ENCODE results near the gene LPIN1.
"Not testable (repeated sequence)": the region's sequence is repeated elsewhere in the genome, so short reads cannot be mapped to it uniquely, and the experiment has no call there.

The LPIN1 gene

DNA sequence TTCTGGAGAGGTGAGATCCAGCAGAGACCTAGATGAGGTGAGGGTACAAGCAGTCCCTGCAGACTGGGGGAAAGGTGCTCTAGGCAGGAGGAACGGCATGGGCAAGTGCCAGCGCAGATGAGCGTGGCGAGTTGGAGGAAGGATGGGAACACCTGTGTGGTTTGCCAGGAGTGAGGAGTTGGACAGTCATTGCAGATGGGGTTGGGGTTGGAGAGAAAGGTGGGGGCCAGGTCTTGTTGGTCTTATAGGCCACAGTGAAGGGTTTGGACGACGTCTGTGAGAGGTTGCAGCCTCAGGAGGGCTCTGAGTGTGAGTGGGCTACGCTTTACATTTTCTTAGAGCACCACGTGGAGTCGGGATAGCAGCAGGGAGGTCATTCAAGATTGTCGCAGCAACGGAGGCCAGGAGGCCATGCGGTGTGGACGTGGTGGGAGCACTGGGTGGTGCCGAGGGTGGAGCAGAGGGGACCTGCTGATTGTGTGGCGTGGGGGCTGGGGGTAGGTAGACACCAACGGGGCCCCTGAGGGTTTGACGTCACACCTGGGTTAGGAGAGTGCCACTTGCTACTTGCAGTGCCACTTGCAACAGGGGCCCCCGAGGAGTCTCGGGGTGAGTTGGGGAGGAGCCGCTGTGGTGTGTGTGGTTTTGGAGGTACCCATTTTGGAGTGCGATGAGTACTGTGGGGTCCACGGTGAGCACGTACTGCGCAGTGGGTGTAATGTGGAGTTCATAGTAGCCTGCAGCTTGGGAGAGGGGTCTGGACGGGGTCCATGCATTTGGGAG lies 66.2 kb downstream of the LPIN1 start:
- no peak for DNase-seq

- not testable (repeated sequence) for DNase-seq
Observed at GRCh38 chr2:11813345-11813744, 66.9 kb downstream of the LPIN1 start.

DNA sequence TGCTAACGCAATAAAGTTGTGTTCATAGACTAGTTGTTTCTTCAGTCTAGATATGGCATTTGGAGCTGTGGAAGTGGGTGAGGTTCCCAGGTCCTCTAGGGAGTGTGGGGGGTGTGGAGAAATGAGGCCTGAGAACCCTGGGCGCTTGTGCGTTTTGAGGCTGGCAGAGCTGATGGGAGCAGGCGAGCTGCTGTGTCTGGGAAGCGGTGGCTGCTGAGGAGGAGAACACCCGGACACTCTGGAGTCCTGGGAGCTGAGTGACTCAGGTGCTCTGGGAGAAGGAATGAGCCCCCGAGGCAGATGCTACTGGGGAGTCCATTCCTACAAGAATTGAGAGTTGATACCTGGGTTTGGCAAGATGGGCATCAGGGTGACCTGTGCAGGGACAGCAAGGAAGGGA lies 67.5 kb downstream of the LPIN1 start:
- DNase-seq, result no peak

- DNase-seq, result no peak
Observed at GRCh38 chr2:11814979-11815510, 68.6 kb downstream of the LPIN1 start.

DNA sequence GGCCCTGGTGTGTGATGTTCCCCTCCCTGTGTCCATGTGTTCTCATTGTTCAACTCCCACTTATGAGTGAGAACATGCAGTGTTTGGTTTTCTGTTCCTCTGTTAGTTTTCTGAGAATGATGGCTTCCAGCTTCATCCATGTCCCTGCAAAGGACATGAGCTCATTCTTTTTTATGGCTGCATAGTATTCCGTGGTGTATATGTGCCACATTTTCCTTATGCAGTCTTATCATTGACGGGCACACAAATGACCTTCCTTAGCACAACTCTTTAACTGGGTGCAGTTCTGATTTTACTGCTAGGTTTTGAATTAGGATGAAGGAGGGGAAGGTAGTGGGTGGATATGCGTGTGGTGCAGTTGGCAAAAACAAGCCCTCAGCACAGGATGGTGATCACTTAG lies 70.5 kb downstream of the LPIN1 start:
- not testable (repeated sequence) for DNase-seq

DNA sequence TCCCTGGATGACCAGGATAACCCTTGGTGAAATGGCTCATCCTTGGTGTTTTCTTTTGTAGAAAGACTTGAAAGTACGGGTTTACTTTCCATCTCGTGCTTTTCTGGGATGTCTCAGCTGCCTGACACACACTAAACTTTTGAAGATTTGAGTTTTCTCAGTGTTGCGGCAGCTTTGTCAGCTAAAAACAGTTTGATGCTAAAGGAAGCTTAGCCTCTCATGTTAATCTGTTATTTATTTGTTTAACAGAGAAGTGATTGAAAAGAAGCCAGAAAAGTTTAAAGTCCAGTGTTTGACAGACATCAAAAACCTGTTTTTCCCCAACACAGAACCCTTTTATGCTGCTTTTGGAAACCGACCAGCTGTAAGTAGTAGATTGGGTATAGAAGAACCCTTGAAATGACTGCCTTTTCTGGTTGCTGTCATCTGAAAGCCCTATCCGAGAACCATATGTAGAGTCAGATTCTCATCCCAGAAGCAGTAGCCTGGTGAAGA lies 72.8 kb downstream of the LPIN1 start:
- DNase-seq, result no peak

- no peak for DNase-seq
Observed at GRCh38 chr2:11820650-11821049, 74.2 kb downstream of the LPIN1 start.

DNA sequence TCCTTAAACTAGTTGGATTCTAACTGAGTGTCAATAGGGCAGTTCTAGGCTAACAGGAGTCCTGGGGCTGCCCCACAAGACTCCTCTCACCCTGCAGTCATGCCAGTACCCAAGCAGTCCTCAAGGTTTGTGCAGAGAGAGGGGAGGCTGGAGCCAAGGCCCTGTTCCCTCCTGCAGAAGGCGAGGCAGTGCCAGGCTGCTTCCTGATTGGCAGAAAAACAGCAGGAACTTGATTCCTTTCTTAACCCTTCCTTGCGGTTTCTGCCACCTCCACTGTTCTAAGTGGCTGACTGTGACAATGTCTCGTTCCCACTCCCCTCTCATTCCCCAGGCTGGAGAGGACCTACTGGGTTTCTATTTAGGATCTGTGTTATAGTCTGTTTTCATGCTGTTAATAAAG lies 75.3 kb downstream of the LPIN1 start:
- no peak for DNase-seq

DNA sequence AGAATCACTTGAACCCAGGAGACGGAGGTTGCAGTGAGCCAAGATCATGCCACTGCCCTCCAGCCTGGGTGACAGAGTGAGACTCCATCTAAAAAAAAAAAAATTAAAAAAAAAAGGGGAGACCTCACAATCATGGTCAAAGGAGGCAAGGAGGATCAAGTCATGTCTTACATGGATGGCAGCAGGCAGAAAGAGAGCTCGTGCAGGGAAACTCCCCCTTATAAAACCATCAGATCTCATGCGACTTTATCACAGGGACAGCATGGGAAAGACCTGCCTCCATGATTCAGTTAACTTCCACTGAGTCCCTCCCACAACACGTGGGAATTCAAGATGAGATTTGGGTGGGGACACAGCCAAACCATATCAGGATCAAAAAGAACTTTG lies 75.9 kb downstream of the LPIN1 start:
- DNase-seq, result not testable (repeated sequence)

GRCh38 chr2:11822746-11823451 lies 76.5 kb downstream of the LPIN1 start:
- DNase-seq, result no peak

GRCh38 chr2:11824901-11825828 lies 78.7 kb downstream of the LPIN1 start:
- DNase-seq, result no peak

GRCh38 chr2:11827547-11827946 lies 81.1 kb downstream of the LPIN1 start:
- DNase-seq, result peak; percentile 17 to 32 (median 32)

- DNase-seq, result no peak
Observed at GRCh38 chr2:11828933-11829323, 82.5 kb downstream of the LPIN1 start.

- peak; percentile 61 to 78 (median 65) for DNase-seq
Observed at GRCh38 chr2:11829324-11829946, 83.0 kb downstream of the LPIN1 start.

DNA sequence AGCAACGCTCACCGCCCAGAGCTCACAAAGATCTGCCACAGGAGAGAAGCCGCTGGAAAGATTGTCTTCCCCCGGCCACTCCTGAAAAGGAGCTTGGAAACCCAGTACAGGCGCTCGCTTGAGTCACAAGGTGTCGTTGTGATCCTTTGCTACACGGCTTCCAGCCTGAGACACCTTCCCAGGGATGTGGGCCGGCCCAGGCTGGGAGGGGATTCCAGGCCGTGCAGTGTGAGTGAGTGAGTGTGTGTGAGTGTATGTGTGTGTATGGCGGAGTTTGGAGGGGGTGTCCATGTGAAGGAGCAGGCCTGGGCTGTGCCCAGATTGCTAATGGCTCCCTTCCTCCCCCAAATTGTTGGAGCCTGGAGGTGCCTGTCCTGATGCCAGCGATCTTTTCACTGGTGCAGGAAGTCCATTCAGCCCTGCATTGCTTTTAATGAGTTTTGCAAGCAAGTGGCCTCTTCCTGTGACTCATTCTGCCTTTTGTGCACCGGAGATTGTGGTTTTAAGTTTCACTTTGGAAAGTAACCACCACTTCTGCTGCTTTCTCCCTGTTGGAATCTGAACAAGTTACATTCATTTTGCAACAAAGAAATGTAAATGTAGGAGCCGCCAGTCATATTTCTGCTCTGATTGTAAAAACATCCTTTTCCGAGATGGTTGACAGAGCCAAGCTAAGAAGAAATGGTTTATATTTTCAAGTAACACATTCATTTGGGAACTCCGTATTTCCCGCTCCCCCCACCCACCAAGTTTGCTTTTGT lies 83.7 kb downstream of the LPIN1 start:
- DNase-seq, result peak; percentile 82 to 95 (median 94)

DNA sequence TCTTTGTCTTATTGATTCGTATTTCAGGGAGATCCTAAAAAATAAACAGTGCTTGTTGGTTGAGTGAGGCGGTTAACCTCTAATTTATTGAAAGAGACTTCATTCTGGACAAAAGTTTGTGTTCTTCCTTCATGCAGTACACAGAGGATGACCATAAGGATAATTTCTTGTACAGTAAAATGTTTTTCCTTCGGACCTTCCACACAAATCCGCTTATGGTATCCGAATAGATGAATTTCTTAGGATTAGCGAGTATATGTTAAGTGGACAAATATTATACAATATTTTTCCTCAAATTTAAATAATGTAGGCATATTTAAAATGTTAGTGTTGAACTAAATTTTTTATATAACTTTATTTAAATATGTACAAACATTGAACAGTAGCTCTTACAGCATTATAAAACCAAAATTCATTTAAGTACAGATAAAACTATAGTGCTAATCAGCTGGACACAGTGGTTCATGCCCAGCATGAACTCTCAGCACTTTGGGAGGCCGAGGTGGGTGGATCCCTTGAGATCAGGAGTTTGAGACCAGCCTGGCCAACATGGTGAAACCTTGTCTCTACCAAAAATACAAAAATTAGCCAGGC lies 84.4 kb downstream of the LPIN1 start:
- no peak for DNase-seq

- DNase-seq, result peak in 1 of 3 donors; percentile 7
Observed at GRCh38 chr2:11831415-11831814, 85.0 kb downstream of the LPIN1 start.

GRCh38 chr2:11832531-11832930 lies 86.1 kb downstream of the LPIN1 start:
- DNase-seq, result no peak

DNA sequence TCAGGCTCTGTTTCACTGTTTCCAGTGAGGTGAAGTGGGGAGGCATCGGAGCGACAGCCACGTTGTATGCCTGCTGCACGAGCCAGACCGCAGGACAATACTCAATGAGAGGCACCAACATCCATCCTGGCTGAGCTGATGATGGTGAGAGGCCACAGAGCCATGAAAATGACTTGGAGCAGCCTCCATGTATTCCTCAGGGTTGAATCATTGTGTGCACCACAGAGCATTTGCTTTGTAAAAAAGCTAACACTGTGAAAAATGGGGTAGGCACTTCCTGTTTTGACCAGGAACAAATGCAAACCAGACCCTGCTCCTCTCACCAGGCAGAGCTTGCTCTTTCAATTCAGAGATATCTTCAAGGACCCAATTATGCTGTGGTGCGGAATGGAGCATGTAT lies 87.2 kb downstream of the LPIN1 start:
- DNase-seq, result peak; percentile 15 to 52 (median 39)

- peak in 1 of 3 donors; percentile 11 for DNase-seq
Observed at GRCh38 chr2:11835403-11835802, 89.0 kb downstream of the LPIN1 start.

DNA sequence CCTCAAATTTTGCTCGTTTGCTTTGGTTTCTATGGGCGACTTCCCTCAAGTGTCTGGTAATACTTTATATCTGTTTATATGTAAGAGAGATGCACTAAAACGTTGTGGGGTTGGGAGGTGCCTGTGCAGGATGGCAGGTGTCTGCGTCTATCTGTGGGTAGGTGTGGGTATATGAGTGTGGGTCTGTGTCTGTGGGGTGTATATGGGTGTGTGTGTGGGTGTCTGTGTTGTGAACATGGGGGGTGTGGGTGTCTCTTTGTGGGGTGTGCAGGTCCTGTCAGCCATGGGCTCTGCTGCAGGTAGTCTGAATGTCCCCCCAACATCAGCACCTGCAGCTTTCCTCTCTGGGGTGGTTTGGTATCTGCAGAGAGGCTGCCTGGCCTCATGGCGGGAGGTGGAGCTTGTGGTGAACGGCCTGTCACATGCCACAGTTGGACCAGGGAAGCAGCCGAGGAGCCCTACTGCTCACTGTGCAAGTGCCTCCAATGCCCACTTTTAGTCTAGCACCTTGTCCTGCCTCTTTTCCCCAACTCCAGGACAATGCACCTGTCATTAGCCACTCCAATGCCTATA lies 90.3 kb downstream of the LPIN1 start:
- DNase-seq, result no peak

All from suppressor macrophage treated with lipopolysaccharide for 1 hour (primary cell).